NCI-H2029 (cell line): ENCODE results near the gene PPP1R3D.
"Not testable (repeated sequence)": the region's sequence is repeated elsewhere in the genome, so short reads cannot be mapped to it uniquely, and the experiment has no call there.

Source experiments
- DNase-seq: peaks from one replicate; lab custom pipeline; 2025; lab: John Stamatoyannopoulos, UW

PPP1R3D gene

DNA sequence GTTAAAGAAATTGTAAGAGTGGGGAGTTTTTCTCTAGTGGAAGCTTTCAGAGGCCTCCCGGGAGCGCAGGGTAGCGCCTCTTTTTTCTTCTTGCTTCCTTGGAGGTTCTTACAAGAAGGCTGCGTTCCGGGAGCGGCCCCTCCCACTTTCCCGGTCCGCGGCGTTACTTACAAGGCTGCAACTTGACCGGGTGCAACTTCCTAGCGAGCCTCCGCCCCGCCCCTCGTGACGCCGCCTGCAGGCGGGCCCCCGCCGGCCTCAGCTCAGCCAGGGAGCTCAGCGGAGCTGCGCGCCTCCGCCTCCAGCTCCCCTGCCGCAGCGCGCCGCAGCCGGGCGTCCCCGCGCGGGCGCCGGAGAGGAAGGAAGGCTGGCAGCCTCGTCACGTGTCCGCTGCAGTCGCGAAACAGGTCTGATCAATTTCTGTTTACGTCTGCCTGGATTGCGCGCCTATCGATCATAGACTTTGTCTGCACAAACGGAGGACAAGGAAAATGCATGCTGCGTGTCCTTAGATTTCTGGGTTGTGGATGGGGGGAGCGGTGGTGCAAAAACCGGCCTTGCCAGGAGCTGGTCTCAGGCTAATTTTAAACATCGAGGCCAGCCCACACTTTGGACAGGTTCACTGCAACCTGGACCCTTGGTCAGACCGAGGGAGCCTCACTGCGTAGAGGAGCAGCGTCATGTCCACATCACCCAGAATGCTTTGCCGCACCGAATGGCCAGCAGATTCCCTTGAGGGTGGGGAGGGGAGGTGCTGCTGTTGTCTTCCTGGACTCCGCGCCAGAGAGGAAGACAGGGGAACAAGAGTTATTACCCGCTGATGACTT is at the start of gene PPP1R3D, which contains the start of gene FAM217B:
PPP1R3D (minus strand) TSS at position 177 of the 827 bp plus-strand sequence. CDS start 374 bp downstream, outside the sequence.
FAM217B (plus strand) TSS at position 261 of the 827 bp plus-strand sequence. CDS start 3,555 bp downstream, outside the sequence.
- peak; percentile 89 for DNase-seq

GRCh38 chr20:59988141-59988540 is 48.0 kb upstream of the PPP1R3D start:
- DNase-seq, result peak; percentile 8

- DNase-seq, result no peak
Measured at GRCh38 chr20:59987135-59987534, 47.0 kb upstream of the PPP1R3D start.

DNA sequence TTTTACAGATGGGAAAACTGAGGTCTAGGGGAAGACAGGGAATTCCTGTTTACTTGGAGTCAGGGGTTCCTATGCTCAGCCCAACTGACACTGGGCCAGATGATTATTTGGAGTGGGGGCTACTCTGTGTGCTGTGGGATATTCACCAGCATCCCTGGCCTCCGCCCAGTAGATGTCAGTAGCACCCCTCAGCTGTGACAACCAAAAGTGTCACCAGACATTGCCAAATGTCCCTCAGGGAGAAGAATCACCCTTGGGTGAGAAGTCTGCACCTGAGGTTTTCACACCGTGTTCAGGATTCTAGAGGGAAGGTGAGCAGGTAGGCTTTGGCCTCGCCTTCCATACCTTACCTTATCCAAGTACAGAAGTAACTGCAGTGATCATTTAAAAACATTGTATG is 45.8 kb upstream of the PPP1R3D start:
- peak; percentile 27 for DNase-seq

DNA sequence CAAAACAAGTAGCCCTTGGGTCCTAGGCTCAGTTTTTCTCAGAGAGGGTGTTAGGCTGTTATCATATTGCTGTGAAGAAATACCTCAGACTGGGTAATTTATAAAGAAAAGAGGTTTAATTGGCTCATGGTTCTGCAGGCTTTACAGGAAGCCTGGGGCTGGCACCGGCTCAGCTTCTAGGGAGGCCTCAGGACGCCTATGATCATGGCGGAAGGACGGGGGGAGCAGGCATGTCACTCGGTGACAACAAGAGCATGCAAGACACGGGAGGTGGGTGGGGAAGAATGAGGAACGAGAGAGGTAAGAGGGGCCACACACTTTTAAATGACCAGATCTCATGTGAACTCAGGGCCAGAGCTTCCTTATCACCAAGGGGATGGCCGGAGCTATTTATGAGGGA is 45.1 kb upstream of the PPP1R3D start:
- DNase-seq, result no peak

DNA sequence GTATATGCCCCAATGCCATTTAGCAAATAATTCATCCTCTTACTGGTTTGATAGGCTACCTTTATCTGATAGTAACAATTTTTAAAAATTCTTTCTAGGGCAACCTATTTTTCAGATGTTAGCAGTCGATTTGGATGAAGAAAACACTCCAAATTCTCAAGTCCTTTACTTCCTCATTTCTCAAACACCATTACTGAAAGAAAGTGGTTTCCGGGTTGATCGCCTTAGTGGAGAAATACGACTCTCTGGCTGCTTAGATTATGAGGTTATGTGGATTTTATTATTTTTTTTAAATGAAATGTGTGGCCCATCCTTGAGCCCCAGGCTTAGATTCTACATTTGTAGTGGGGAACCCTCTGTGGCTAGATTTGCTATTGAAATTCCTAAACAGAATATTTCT is 44.4 kb upstream of the PPP1R3D start:
- DNase-seq, result no peak

DNA sequence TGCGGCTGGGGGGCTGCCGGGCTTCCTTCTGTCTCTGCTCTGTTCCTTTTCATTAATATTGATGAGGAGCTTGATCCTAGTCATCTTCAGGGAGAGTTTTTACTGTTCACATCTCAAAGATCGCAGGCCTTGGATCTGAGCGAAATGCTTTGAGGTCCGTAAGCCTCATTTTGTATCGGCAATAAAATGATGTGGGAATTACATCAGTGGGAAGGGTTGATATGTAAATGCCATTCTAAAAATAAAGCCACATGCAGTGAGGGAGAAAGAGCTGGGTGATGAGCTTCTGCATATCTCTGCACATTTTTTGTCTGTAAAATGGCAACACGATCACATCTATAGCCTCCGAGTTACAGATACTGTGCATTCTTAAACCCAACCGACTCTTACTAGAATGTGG is 43.0 kb upstream of the PPP1R3D start:
- DNase-seq, result no peak

GRCh38 chr20:59977086-59977485 is 37.0 kb upstream of the PPP1R3D start:
- DNase-seq, result no peak

- no peak for DNase-seq
Measured at GRCh38 chr20:59976156-59976782, 36.2 kb upstream of the PPP1R3D start.

GRCh38 chr20:59972037-59972801 is 32.1 kb upstream of the PPP1R3D start:
- DNase-seq, result no peak

DNA sequence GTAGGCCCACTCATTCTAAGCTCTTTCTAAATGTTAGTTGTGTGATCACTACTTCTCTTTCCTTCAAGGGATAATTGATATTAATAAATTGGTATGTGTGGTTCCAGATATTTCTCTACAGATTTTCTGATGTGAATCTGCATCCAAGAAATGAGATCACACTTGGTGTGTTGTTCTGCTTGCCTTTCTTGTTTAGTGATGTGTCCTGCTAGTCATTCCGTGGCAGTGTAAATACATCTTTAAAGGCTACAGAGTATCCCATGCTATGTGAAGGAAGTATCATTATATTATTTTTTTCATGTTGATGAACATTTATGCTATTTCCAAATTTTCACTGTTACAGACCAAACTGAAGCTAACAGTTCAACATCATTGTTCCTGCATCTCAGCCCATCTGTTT is 31.3 kb upstream of the PPP1R3D start:
- DNase-seq, result no peak

GRCh38 chr20:59966428-59966827 is 26.3 kb upstream of the PPP1R3D start:
- no peak for DNase-seq

DNA sequence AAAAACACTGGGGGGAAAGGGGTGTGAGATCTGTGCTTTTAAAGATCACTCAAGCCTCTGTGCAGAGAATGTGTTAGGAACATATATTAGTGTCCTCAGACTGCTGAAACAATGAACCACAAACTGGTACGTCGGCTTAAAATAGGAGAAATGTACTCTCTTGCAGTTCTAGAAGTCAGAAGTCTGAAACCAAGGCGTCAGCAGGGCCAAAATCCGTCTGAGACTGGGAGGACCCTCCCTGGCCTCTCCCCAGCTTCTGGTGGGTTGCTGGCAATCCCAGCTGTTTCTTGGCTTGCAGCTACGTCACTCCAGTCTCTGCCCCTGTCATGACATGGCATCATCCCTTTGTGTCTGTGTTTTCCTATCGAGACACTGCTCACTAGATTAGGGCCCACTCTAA is 22.1 kb upstream of the PPP1R3D start:
- no peak for DNase-seq

- DNase-seq, result no peak
Measured at GRCh38 chr20:59961423-59961822, 21.3 kb upstream of the PPP1R3D start.

GRCh38 chr20:59958626-59959025 is 18.5 kb upstream of the PPP1R3D start:
- peak; percentile 79 for DNase-seq

GRCh38 chr20:59958123-59958522 is 18.0 kb upstream of the PPP1R3D start, which contains the start of gene CDH26:
TSS of gene CDH26 (plus strand) at chr20:59958423. CDS start at chr20:59958727, 304 bp downstream.
- DNase-seq, result peak; percentile 60

GRCh38 chr20:59957568-59957967 is 17.5 kb upstream of the PPP1R3D start:
- not testable (repeated sequence) for DNase-seq

GRCh38 chr20:59955131-59955796 is 15.2 kb upstream of the PPP1R3D start:
- DNase-seq, result peak; percentile 23

DNA sequence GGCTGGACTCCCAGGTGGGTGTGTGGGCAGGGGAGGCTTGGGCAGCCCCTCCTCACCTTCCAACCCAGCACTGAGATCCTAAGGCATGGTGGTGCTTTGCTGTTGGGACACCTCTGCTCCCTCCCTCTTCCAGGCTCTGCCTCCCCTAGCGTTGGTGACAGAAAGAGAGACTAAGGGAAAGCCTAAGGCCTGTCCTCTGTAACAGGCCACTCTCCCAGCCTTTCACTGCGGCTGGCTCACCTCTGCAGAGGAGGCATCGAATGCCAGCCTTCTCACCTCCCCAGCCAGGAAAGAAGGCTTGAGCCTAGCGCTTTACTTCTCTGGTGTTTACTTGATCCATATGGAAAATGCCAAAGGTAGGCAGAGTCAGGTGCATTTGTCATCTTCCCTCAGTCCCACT is 14.6 kb upstream of the PPP1R3D start:
- no peak for DNase-seq

DNA sequence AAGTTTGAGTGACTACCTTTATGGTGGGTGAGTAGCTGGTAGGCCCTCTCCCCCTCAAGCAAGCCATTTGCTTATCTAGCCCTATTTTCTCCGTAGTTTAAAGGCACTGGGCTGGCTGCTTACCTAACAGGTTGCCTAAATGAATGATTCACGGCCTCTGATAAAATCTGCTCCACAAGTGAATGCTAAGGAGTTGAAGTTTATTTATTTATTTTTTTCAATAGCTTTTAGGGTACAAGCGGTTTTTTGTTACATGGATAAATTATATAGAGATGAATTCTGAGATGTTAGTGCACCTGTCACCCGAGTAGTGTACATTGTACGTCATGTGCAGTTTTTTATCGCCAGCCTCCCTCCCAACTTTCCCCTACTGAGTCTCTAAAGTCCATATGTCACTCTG is 9.8 kb upstream of the PPP1R3D start:
- no peak for DNase-seq

DNA sequence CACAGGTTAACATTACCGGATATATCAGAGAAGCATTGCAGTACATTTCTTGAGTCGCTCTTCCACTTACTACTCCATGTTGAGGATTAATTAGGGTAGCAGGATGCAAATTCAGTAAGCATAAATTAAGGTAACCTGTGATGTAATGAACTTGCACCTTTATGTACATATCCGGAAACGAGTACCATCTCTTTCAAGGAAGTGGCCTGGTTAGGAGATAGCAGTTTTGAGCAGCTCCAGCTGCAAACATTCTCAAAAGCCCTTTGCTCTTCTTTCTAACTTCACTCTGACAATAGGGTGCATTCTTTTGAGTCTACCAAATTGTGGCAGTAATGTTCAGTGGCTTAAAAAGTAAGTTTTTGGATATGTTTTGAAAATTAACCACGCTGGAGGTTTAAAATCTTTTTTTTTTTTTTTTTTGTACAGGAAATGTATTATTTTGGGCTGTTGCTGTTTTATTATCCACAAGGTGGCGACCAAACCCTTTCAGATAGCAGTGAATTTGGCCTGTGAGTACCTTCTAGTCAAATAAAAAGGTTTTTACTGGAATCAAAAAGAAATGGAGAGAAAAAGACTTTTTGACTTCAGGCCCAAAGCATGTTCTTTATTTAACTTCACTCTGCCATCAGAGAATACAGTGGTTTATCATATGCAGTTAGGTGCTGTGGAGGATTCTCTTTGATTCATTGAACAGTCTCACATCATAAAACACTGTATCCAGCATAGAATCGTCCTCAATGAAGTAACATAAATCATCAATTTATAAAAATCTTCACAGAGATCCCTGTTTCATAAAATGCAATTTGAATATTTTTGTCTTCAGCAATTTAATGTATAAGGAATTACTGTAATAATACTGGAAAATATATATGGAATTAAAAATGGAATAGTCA is 9.0 kb upstream of the PPP1R3D start:
- peak; percentile 64 for DNase-seq
